GM23338 (cell line): ENCODE measurements around the gene FAM13A. TPM values are rescaled to one million over a fixed set of nuclear protein-coding genes. Genes with fewer than 3 reads are reported as not detected.

Experiments used
- ATAC-seq: fragments of 200-7000 bp; cut with Tn5 transposase; 3 replicates; pipeline ENCODE4 v1.9.1; 2020
- DNase-seq: peaks from one replicate; pipeline ENCODE4 v3.0.0-alpha.2; 2015; ENCODE audit warnings: low spot score
- H2AFZ ChIP-seq: fragments of 200-600 bp; sonication (generic); 2 replicates; pipeline ENCODE4 v1.8.0; 2016; ENCODE audit warnings: antibody characterized with exemption, mild to moderate bottlenecking, moderate library complexity
- H3F3A ChIP-seq: fragments of 200-600 bp; sonication (generic); replicated peaks from 2 replicates; pipeline ENCODE4 v1.8.0; 2017; ENCODE audit warnings: antibody characterized with exemption, mixed run types, low read depth
- H3K27ac ChIP-seq: fragments of 200-600 bp; sonication (generic); 2 replicates; pipeline ENCODE4 v1.6.1; 2016; ENCODE audit warnings: low read depth
- H3K27me3 ChIP-seq: fragments of 200-600 bp; sonication (generic); 2 replicates; pipeline ENCODE4 v1.8.0; 2016; ENCODE audit warnings: mild to moderate bottlenecking, mixed run types, moderate library complexity; ENCODE audit not compliant: insufficient read depth
- H3K36me3 ChIP-seq: fragments of 200-600 bp; sonication (generic); 2 replicates; pipeline ENCODE4 v1.8.0; 2016; ENCODE audit warnings: mild to moderate bottlenecking; ENCODE audit not compliant: insufficient read depth
- H3K4me1 ChIP-seq: fragments of 200-600 bp; sonication (generic); 2 replicates; pipeline ENCODE4 v1.8.0; 2016; ENCODE audit warnings: mild to moderate bottlenecking, moderate library complexity; ENCODE audit not compliant: insufficient read depth
- H3K4me2 ChIP-seq: fragments of 200-600 bp; sonication (generic); 2 replicates; pipeline ENCODE4 v1.7.1; 2017; ENCODE audit warnings: mixed run types
- H3K4me3 ChIP-seq: fragments of 200-600 bp; sonication (generic); 2 replicates; pipeline ENCODE4 v1.6.1; 2016; ENCODE audit warnings: mixed run types
- H3K79me2 ChIP-seq: fragments of 200-600 bp; sonication (generic); replicated peaks from 2 replicates; pipeline ENCODE4 v1.8.0; 2017; ENCODE audit warnings: mild to moderate bottlenecking; ENCODE audit not compliant: insufficient read depth
- H3K9me2 ChIP-seq: fragments of 200-600 bp; sonication (generic); 2 replicates; pipeline ENCODE4 v1.8.0; 2017; ENCODE audit not compliant: insufficient read depth
- H4K20me1 ChIP-seq: fragments of 200-600 bp; sonication (generic); replicated peaks from 2 replicates; pipeline ENCODE4 v1.8.0; 2017; ENCODE audit warnings: mild to moderate bottlenecking; ENCODE audit not compliant: insufficient read depth
- H3K27ac Mint-ChIP-seq: 2 replicates; pipeline ENCODE4 v1.8.0; 2020; ENCODE audit warnings: inconsistent platforms, mild to moderate bottlenecking, moderate library complexity, mixed read lengths
- H3K27me3 Mint-ChIP-seq: 3 replicates; pipeline ENCODE4 v1.8.0; 2022; ENCODE audit warnings: low read depth, mild to moderate bottlenecking, moderate library complexity, mixed read lengths, inconsistent platforms; ENCODE audit not compliant: insufficient read depth, poor library complexity
- H3K36me3 Mint-ChIP-seq: 3 replicates; pipeline ENCODE4 v1.8.0; 2021; ENCODE audit warnings: low read depth, mild to moderate bottlenecking, inconsistent platforms, moderate library complexity, mixed read lengths
- H3K4me1 Mint-ChIP-seq: 3 replicates; pipeline ENCODE4 v1.8.0; 2020; ENCODE audit warnings: mild to moderate bottlenecking, inconsistent platforms, mixed read lengths
- H3K4me3 Mint-ChIP-seq: 3 replicates; pipeline ENCODE4 v1.8.0; 2021; ENCODE audit warnings: moderate library complexity, mild to moderate bottlenecking, inconsistent platforms, mixed read lengths
- H3K9me3 Mint-ChIP-seq: 3 replicates; pipeline ENCODE4 v1.8.0; 2020; ENCODE audit warnings: moderate library complexity, mild to moderate bottlenecking, inconsistent platforms, mixed read lengths
- CREB1 ChIP-seq: fragments of 250-450 bp; sonication (Bioruptor Pico); IDR thresholded peaks from 2 replicates; pipeline ENCODE4 v1.5.0; 2020; ENCODE audit warnings: low read depth, mild to moderate bottlenecking, moderate library complexity
- CTCF ChIP-seq, 2 experiments: fragments of 200-600 bp in 1 of 2; sonication (generic) in 1 of 2; conservative IDR thresholded peaks; 2 replicates each; pipeline versions ENCODE4 v1.5.1 to v1.6.1; 2016 to 2017; ENCODE audit warnings: antibody characterized with exemption in 2 of 2, low read depth in 2 of 2, mild to moderate bottlenecking in 2 of 2, moderate library complexity in 1 of 2
- ETS1 ChIP-seq: IDR thresholded peaks from 2 replicates; pipeline ENCODE4 v1.6.1; 2016; ENCODE audit warnings: antibody characterized with exemption
- EZH2 ChIP-seq: fragments of 200-600 bp; sonication (generic); IDR thresholded peaks from one replicate; pipeline ENCODE4 v1.8.0; 2017; ENCODE audit warnings: antibody characterized with exemption, mild to moderate bottlenecking, low read depth; ENCODE audit not compliant: unreplicated experiment
- EZH2phosphoT487 ChIP-seq: fragments of 200-600 bp; sonication (generic); IDR thresholded peaks from one replicate; pipeline ENCODE4 v1.8.1; 2018; ENCODE audit warnings: antibody characterized with exemption; ENCODE audit not compliant: unreplicated experiment
- JUNB ChIP-seq: IDR thresholded peaks from one replicate; pipeline ENCODE4 v1.6.1; 2016; ENCODE audit warnings: antibody characterized with exemption; ENCODE audit not compliant: unreplicated experiment
- NANOG ChIP-seq: IDR thresholded peaks from 2 replicates; pipeline ENCODE4 v1.6.1; 2016; ENCODE audit warnings: antibody characterized with exemption, borderline replicate concordance
- POLR2AphosphoS5 ChIP-seq: IDR thresholded peaks from 2 replicates; pipeline ENCODE4 v1.6.1; 2016; ENCODE audit warnings: antibody characterized with exemption, low read depth
- REST ChIP-seq: IDR thresholded peaks from one replicate; pipeline ENCODE4 v1.6.1; 2018; ENCODE audit warnings: antibody characterized with exemption; ENCODE audit not compliant: unreplicated experiment
- STAT1 ChIP-seq: IDR thresholded peaks from one replicate; pipeline ENCODE4 v1.6.1; 2016; ENCODE audit warnings: antibody characterized with exemption; ENCODE audit not compliant: unreplicated experiment
- ZNF114 ChIP-seq: fragments of 250-450 bp; sonication (Bioruptor Pico); IDR thresholded peaks from 2 replicates; pipeline ENCODE4 v1.5.0; 2020; ENCODE audit warnings: mild to moderate bottlenecking, moderate library complexity
- ZNF331 ChIP-seq: fragments of 250-450 bp; sonication (Bioruptor Pico); IDR thresholded peaks from 2 replicates; pipeline ENCODE4 v1.5.0; 2020; ENCODE audit warnings: low read depth, mild to moderate bottlenecking, moderate library complexity
- ZNF462 ChIP-seq: fragments of 250-450 bp; sonication (Bioruptor Pico); IDR thresholded peaks from 2 replicates; pipeline ENCODE4 v1.5.0; 2020; ENCODE audit warnings: mild to moderate bottlenecking, moderate library complexity
- polyA plus RNA-seq: library from polyadenylated mRNA; unstranded; fragments of >200 nt; fragmentation: Nextera tagmentation; extraction: Ambion mirVana; gene quantifications from 2 replicates; pipeline ENCODE4 v1.2.1, GENCODE V29; 2016
- total RNA-seq: library from RNA; depleted of rRNA; stranded (reverse); fragments of >200 nt; shearing (Covaris generic); gene quantifications from 2 replicates; pipeline ENCODE4 v1.2.3, GENCODE V29; 2014

The FAM13A gene
- total and polyA plus RNA-seq, 2 experiments from 2014 or later: 13.9 to 28.4 TPM

GRCh38 chr4:88744609-88745008 is 312.4 kb downstream of the FAM13A start:
- Histone ChIP-seq H3K4me2 (no peak overlapping the region), H3K79me2 (no peaks in the 10 kb centered on the region), H2AFZ (no peak overlapping the region), H3K27me3 (no peaks in the 10 kb centered on the region), H4K20me1 (no peaks in the 10 kb centered on the region), H3K4me3 (no peak overlapping the region), H3F3A (no peaks in the 10 kb centered on the region), H3K36me3 (peaks cover 6% of the 10 kb centered on the region; the same call in 1 of the 2 replicates), H3K27ac (no peak overlapping the region), H3K4me1 (peaks cover 20% of the 10 kb centered on the region), H3K9me2 (no peaks in the 10 kb centered on the region; the same call in 1 of the 2 replicates)
- Mint-ChIP-seq H3K9me3 (no peaks in the 10 kb centered on the region; the same call in 2 of the 3 replicates), H3K4me1 (peaks cover 20% of the 10 kb centered on the region), H3K27ac (no peak overlapping the region), H3K4me3 (no peak overlapping the region), H3K27me3 (peaks cover 2% of the 10 kb centered on the region), H3K36me3 (peaks cover 20% of the 10 kb centered on the region)
- DNase-seq: no peak
- ATAC-seq: no peak
- no peak for TF ChIP-seq REST
- no peak for TF ChIP-seq POLR2AphosphoS5
- no peak for TF ChIP-seq ETS1
- TF ChIP-seq CTCF (conservative IDR thresholded peaks at IDR 0.05; ENCODE audit: low read depth in 2 of 2): no peak
- TF ChIP-seq EZH2phosphoT487: no peak
- TF ChIP-seq CREB1: no peak
- TF ChIP-seq STAT1: no peak
- TF ChIP-seq ZNF462: no peak
- TF ChIP-seq JUNB: no peak
- TF ChIP-seq ZNF331 (CRISPR knock-in tag): no peak
- TF ChIP-seq ZNF114: no peak
- TF ChIP-seq NANOG: no peak
- TF ChIP-seq EZH2: no peak
